ENCODE results near the gene FAM131A.

- no peak for TF ChIP-seq POLR2AphosphoS5 (IDR thresholded peaks at IDR 0.05; ENCODE audit: low read depth, low read length)
- TF ChIP-seq SIN3A (IDR thresholded peaks at IDR 0.05; ENCODE audit: borderline replicate concordance, insufficient read depth, low read length), result no peak
- TF ChIP-seq TAF1 (IDR thresholded peaks at IDR 0.05; ENCODE audit: borderline replicate concordance, insufficient read depth, low read length), result no peak
These were observed 47.9 kb upstream of the FAM131A start for GRCh38 chr3:184289426-184289938.
